Caco-2 (cell line): ENCODE data around the gene TCF7L2. TPM values are rescaled to one million over a fixed set of nuclear protein-coding genes. Genes with fewer than 3 reads are reported as not detected.

ENCODE experiments used
- BruUV-seq: library from RNA; stranded (reverse); fragments of 400-500 nt; replicated peaks from 2 replicates; lab custom pipeline; 2021; lab: Mats Ljungman, UMichigan
- CTCF ChIA-PET: fragments of 300-600 bp; sonication (Branson Sonifier 250); formaldehyde crosslinking; loops from one replicate; lab custom pipeline; 2022; ENCODE audit warnings: antibody characterized with exemption; lab: Charles Lee
- POLR2A ChIA-PET: fragments of 300-600 bp; sonication (Branson Sonifier 250); formaldehyde crosslinking; loops from one replicate; lab custom pipeline; 2022; ENCODE audit warnings: antibody characterized with exemption; lab: Charles Lee
- DNase-seq, 2 experiments: peaks; one replicate each; pipeline versions ENCODE4 v3.0.0 to v3.0.0-alpha.2; 2020 to 2022
- H3K27me3 ChIP-seq: replicated peaks from 2 replicates; pipeline ENCODE4 v1.6.0; 2011; ENCODE audit warnings: low read length; ENCODE audit not compliant: control insufficient read depth, insufficient read depth
- H3K36me3 ChIP-seq: 2 replicates; pipeline ENCODE4 v1.5.1; 2011; ENCODE audit warnings: low read length; ENCODE audit not compliant: control insufficient read depth, insufficient read depth
- H3K4me1 ChIP-seq: fragments of 250-450 bp; sonication (Bioruptor Pico); 2 replicates; pipeline ENCODE4 v1.5.1; 2020; ENCODE audit warnings: mild to moderate bottlenecking
- H3K4me3 ChIP-seq: 2 replicates; pipeline ENCODE4 v1.5.1; 2011; ENCODE audit warnings: low read depth, mild to moderate bottlenecking, control low read depth, low read length
- H3K9me3 ChIP-seq: fragments of 250-450 bp; sonication (Bioruptor Pico); 2 replicates; pipeline ENCODE4 v1.5.1; 2020; ENCODE audit warnings: mild to moderate bottlenecking, moderate library complexity
- H3K27ac Mint-ChIP-seq: one replicate; pipeline ENCODE4 v1.8.0; 2022; ENCODE audit warnings: mixed read lengths; ENCODE audit not compliant: unreplicated experiment
- H3K27me3 Mint-ChIP-seq: one replicate; pipeline ENCODE4 v1.8.0; 2022; ENCODE audit warnings: mixed read lengths; ENCODE audit not compliant: insufficient read depth, unreplicated experiment
- H3K36me3 Mint-ChIP-seq: one replicate; pipeline ENCODE4 v1.8.0; 2022; ENCODE audit warnings: mild to moderate bottlenecking, mixed read lengths; ENCODE audit not compliant: insufficient read depth, unreplicated experiment
- H3K4me1 Mint-ChIP-seq: one replicate; pipeline ENCODE4 v1.8.0; 2022; ENCODE audit warnings: low read depth, mixed read lengths; ENCODE audit not compliant: unreplicated experiment
- H3K4me3 Mint-ChIP-seq: one replicate; pipeline ENCODE4 v1.8.0; 2022; ENCODE audit warnings: mild to moderate bottlenecking, moderate library complexity, mixed read lengths; ENCODE audit not compliant: unreplicated experiment
- H3K9me3 Mint-ChIP-seq: one replicate; pipeline ENCODE4 v1.8.0; 2022; ENCODE audit warnings: mixed read lengths; ENCODE audit not compliant: unreplicated experiment
- intact Hi-C: fragments of 100-400 bp; cut with micrococcal nuclease; formaldehyde crosslinking; loops from one replicate; pipeline ENCODE4 v1.10.0; 2022; ENCODE audit not compliant: unreplicated experiment
- total RNA-seq: library from RNA; stranded (reverse); gene quantifications from 2 replicates; pipeline ENCODE4 v1.2.3, GENCODE V29; 2022
- TF ChIP-seq, protein P1 (sequence below), 2 experiments: fragments of 200-600 bp in 1 of 2; IDR thresholded peaks; 1 replicate in 1 of 2; 2 replicates in 1 of 2; pipeline versions ENCODE4 v1.5.1 to v1.8.0; 2011 to 2022; ENCODE audit warnings: antibody characterized with exemption in 1 of 2, control low read depth in 1 of 2, inconsistent platforms in 1 of 2, low read depth in 1 of 2, low read length in 1 of 2, mild to moderate bottlenecking in 1 of 2, moderate library complexity in 1 of 2; ENCODE audit not compliant: insufficient read depth in 1 of 2, severe bottlenecking in 1 of 2, unreplicated experiment in 1 of 2

Gene TCF7L2
- total RNA-seq, 1 experiment from 2014 or later: 45.4 TPM

DNA sequence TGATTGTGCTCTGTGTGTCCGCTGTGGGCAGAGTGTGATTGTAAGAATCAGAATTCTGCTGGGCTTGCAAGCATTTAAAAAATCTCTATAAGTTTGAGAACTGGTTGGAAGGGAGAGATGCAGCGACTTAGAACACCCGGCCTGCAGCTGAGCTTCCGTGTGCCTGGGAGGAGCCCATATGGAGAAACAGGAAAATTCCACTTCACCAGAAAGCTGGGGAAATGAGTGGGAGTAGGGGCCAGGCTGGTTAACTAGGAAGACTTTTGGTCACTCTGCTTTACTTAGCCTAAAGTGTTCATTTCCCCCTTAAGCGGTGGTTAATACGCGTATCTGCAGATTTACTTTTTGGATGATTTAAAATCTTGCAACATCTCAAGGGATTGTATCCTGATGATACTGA, 72.2 kb downstream of the TCF7L2 start:
- POLR2A ChIA-PET: no interaction called here
- no peaks in the 10 kb centered on the region for H3K9me3 Mint-ChIP-seq
- intact Hi-C loops: no loop called here
- CTCF ChIA-PET: no interaction called here
- H3K4me3 Mint-ChIP-seq: no peak overlapping the region
- peaks cover 45% of the 10 kb centered on the region for H3K4me1 Mint-ChIP-seq
- H3K4me3 ChIP-seq: no peak overlapping the region
- no peak for DNase-seq
- no TSS peak for BruUV-seq
- TF ChIP-seq, protein P1, sequence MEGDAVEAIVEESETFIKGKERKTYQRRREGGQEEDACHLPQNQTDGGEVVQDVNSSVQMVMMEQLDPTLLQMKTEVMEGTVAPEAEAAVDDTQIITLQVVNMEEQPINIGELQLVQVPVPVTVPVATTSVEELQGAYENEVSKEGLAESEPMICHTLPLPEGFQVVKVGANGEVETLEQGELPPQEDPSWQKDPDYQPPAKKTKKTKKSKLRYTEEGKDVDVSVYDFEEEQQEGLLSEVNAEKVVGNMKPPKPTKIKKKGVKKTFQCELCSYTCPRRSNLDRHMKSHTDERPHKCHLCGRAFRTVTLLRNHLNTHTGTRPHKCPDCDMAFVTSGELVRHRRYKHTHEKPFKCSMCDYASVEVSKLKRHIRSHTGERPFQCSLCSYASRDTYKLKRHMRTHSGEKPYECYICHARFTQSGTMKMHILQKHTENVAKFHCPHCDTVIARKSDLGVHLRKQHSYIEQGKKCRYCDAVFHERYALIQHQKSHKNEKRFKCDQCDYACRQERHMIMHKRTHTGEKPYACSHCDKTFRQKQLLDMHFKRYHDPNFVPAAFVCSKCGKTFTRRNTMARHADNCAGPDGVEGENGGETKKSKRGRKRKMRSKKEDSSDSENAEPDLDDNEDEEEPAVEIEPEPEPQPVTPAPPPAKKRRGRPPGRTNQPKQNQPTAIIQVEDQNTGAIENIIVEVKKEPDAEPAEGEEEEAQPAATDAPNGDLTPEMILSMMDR (IDR thresholded peaks at IDR 0.05; ENCODE audit: insufficient read depth in 1 of 2, low read depth in 1 of 2, low read length in 1 of 2, severe bottlenecking in 1 of 2, unreplicated experiment in 1 of 2): no peak
- H3K36me3 ChIP-seq: peaks cover 5% of the 10 kb centered on the region; the same call in 1 of the 2 replicates
- no peaks in the 10 kb centered on the region for H3K27me3 Mint-ChIP-seq
- H3K27ac Mint-ChIP-seq: no peak overlapping the region
- H3K9me3 ChIP-seq: no peaks in the 10 kb centered on the region
- peaks cover 33% of the 10 kb centered on the region for H3K36me3 Mint-ChIP-seq
- peaks cover 44% of the 10 kb centered on the region for H3K4me1 ChIP-seq
- H3K27me3 ChIP-seq: no peaks in the 10 kb centered on the region

DNA sequence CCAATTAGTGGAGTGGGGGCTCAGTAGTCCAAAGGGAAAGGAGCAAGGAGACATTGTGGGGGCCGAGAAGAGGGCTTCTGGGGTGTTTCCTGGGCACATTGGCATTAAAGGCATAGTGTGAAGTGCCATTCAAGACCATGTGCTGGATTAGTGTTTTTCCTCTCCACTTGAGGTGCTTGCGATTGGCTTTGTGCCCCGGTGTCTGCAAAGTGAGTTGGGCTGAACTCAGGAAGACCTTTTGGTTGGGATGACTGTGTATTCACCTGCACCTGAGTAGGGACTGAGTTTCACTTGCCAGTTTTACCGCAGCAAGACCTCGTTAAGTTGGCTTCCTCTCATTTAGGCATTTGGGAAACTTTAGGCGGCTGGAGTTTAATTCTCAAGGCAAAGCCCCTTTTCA, 73.0 kb downstream of the TCF7L2 start:
- no peak overlapping the region for H3K27ac Mint-ChIP-seq
- intact Hi-C loops: no loop called here
- no peak for DNase-seq
- Histone ChIP-seq H3K4me3 (no peak overlapping the region), H3K36me3 (peaks cover 5% of the 10 kb centered on the region; the same call in 1 of the 2 replicates), H3K4me1 (peaks cover 49% of the 10 kb centered on the region), H3K27me3 (no peaks in the 10 kb centered on the region), H3K9me3 (no peaks in the 10 kb centered on the region)
- no peaks in the 10 kb centered on the region for H3K9me3 Mint-ChIP-seq
- peaks cover 40% of the 10 kb centered on the region for H3K36me3 Mint-ChIP-seq
- TF ChIP-seq, protein P1 (IDR thresholded peaks at IDR 0.05; ENCODE audit: insufficient read depth in 1 of 2, low read depth in 1 of 2, low read length in 1 of 2, severe bottlenecking in 1 of 2, unreplicated experiment in 1 of 2): no peak
- ChIA-PET POLR2A (no interaction called here), CTCF (no interaction called here)
- BruUV-seq: no TSS peak
- H3K4me1 Mint-ChIP-seq: peaks cover 52% of the 10 kb centered on the region
- no peaks in the 10 kb centered on the region for H3K27me3 Mint-ChIP-seq
- no peak overlapping the region for H3K4me3 Mint-ChIP-seq

DNA sequence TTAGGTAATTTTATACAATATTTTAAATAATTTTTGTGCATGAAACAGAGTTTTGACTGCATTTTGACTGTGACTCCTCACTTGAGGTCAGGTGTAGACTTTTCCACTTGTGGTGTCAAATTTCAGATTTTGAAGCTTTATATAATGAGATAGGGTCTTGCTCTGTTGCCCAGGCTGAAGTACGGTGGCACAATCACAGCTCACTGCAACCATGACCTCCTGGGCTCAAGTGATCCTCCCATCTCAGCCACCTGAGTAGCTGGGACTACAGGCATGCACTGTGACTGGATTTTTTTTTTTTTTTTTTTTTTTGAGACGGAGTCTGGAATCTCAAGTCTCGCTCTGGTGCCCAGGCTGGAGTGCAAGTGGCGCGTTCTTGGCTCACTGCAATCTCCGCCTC, 74.9 kb downstream of the TCF7L2 start:
- no peak for DNase-seq
- Histone ChIP-seq H3K27me3 (no peaks in the 10 kb centered on the region), H3K4me3 (no peak overlapping the region), H3K4me1 (peaks cover 41% of the 10 kb centered on the region), H3K36me3 (peaks cover 5% of the 10 kb centered on the region; the same call in 1 of the 2 replicates), H3K9me3 (no peaks in the 10 kb centered on the region)
- POLR2A ChIA-PET: interaction anchor here (0.6 to 0.7 kb wide), 2 partner anchors 61 to 573 kb away, joined by 3 to 11 read pairs; no protein-coding TSS in a partner anchor
- Mint-ChIP-seq H3K4me1 (peaks cover 48% of the 10 kb centered on the region), H3K27me3 (no peaks in the 10 kb centered on the region), H3K4me3 (no peak overlapping the region), H3K27ac (no peak overlapping the region), H3K9me3 (no peaks in the 10 kb centered on the region), H3K36me3 (peaks cover 43% of the 10 kb centered on the region)
- TF ChIP-seq, protein P1 (IDR thresholded peaks at IDR 0.05; ENCODE audit: insufficient read depth in 1 of 2, low read depth in 1 of 2, low read length in 1 of 2, severe bottlenecking in 1 of 2, unreplicated experiment in 1 of 2): no peak
- BruUV-seq: no TSS peak
- intact Hi-C loops: no loop called here
- CTCF ChIA-PET: no interaction called here
